CD4-positive, alpha-beta T cell treated with Interleukin-4 for 1 hour (primary cell): ENCODE measurements around the gene FAM174C.
"Not testable (repeated sequence)": the region's sequence is repeated elsewhere in the genome, so short reads cannot be mapped to it uniquely, and the experiment has no call there.

Experiments used
- DNase-seq, 2 donors: peaks; one replicate each; pipeline ENCODE4 v3.0.0-alpha.2; 2020 to 2022

Gene FAM174C

DNA sequence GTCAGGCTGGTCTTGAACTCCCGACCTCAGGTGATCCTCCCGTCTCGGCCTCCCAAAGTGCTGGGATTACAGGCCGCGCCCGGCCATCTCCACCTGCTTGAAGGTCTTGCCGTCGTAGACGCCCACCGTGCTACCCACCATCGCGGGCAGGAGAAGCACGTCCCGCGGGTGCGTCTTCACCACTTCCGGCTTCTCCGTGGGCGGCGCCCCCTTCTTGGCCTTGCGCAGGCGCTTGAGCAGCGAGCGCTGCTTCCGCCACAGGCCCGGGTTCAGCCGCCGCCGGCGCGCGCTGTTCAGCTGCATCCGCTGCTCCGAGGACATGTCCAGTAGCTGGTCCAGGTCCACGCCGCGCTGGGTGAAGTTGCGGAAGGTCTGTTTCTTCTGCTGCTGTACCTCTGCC lies 32.0 kb downstream of the FAM174C start:
- DNase-seq: no peak

DNA sequence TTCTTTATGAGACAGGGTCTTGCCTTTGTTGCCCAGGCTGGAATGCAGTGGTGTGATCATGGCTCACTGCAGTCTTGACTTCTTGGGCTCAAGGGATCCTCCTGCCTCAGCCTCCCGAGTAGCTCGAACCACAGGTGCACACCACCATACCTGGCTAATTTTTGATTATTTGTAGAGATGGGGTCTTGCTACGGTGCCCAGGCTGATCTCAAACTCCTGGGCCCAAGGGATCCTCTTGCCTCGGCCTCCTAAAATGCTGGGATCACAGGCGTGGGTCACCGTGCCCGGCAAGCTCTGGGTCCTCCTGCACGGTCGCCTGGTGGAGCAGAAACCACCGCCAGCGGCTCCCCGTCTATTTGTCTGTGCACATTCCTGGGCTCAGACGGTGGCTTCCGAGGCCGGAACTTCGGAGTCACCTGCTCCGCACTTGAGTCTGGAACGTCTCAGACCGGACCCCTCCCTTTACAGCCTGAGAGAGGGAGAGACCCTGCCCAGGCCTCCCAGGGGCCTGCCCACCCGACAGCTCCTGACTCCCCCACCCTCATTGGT lies 32.5 kb downstream of the FAM174C start:
- no peak for DNase-seq

DNA sequence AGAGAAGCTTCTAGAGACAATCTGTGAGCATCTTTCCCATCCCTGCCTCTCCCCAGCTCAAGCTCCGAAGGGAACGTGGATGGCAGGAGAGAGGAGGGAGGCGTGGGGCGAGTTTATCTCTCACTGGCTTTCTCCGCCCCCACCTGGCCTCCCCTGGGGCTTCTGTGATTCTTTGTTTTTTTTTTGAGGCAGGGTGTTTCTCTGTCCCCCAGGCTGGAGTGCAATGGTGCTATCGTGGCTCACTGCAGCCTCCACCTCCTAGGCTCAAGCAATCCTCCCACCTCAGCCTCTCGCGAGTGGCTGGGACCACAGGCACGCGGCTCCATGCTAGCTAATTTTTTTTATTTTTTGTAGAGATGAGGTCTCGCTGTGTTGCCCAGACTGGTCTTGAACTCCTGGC lies 33.4 kb downstream of the FAM174C start:
- no peak for DNase-seq

DNA sequence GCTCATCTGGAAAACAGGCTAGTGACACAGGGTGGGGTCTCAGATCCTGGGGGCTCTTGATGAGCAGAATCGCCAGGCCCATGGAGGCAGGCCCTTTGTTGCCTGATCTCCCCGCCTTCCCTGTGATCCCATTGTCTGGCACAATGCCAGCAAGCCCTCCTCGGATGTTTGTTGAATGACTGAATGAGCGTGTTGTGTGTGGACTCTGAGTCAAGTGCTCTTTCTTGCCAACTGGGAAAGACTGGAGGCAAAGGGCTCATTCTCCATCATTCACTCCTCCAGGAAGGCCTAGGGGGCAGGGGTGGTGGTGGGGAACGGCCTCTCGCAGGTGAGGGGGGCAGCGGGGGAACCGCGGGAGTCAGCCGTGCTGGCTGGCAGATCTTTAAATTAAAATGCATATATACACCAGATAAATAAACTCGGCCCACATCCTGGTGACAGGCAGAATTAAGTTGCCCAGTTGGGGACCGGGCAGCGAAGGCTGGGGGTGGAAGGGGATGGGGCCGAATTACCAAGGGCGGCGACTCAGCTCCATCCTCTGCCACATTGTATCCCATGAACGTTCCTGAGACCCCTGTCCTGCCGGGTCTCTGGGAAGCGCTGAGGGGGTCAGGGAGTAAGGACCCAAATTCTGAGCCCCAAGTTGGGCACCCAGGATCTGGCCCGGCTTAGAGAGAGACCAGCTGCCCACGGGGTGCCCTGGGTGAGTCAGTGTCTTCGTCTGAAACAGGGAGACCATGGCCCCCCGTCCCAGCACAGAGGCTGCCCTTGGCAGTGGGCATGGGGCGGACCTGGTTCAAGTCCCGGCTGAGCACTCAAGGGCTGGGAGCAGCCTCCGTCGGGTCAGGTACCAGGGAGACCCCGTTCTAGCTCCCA lies 34.9 kb downstream of the FAM174C start:
- DNase-seq: no peak

DNA sequence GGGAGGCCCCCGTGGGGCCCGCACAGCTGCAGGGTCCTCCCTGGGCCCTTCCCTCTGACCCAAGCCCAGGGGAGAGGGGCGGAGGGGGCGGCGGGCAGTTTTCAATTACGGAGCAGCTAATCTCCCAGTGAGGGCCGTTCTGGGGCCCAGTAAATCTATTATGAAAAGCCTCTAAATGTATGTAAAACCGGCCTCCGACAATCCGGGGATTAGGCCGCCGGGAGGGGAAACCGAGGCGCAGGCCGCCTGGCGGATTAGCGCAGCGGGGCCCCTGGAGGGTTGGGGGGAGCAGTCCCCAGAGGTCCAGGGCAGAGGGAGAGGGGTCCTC lies 35.5 kb downstream of the FAM174C start:
- DNase-seq: no peak

DNA sequence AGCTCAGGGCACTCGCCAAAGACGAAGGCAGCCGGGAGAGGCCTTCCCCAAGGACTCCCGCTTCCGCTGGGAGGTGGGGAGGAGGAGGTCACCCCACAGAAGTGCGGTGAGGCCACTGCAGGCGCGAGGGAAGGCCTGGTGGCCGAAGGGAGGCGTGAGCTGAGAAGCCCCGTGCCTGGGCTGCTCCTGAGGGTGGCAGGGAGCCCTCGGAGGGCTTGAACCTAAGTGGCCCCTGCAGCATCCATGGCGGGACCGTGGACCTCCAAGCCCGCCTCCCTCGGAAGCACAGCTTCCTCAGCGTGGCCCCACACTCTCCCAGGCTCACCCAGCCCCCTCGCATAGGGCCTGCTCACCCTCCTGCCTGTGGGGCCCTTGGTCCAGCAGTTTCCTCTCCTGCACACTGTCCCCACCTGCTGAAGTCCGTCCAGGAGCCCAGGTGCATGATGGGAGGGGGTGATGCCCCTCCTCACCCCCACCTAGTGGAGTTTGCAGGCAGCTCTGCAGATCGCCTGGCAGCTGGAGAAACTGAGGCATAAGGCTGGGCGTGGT lies 36.3 kb downstream of the FAM174C start:
- DNase-seq: no peak

DNA sequence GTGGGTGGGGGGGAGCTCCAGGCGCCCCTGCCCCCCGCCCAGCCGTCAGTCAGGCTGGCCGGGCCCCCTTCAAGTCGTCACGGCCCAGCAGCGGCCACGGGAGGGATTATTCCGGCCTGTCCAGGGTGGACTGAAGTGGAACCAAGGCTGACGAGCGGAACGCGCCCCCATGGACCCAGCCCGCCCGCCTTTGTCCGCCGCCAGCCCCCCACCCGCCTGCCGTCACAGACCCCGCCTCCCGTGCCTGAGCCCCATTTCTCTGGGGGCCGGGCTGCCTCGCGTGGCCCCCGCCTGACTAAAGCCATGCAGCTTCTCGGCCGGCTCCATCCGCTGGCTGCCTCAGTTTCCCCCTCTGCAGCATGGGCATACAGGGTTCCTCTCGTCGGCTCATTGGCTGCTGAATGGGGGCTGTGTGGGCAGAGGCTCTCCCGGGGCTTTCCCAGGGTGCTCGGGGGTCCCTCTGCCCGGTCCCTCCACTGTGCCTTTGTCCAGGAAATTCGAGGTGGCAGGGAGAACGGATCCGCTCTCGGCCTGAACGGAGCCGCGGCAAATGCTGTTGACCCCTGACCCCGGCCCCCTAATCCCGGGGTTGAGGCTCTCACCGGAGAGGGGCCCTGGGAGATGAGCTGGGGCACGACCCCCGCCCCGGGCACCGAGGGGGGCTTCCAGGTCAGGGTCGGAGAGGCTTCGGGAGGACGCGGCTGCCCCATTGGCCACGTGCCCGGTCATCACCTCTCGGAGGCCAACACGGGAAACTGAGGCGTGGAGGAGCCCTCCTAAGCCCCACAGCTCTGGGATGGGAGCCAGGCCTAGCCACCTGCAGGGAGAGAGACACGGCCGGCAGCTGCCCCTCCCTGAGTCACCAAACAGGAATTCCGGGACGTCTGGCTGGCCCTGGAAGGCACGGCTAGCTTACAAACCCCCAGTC lies 37.7 kb downstream of the FAM174C start:
- no peak for DNase-seq

DNA sequence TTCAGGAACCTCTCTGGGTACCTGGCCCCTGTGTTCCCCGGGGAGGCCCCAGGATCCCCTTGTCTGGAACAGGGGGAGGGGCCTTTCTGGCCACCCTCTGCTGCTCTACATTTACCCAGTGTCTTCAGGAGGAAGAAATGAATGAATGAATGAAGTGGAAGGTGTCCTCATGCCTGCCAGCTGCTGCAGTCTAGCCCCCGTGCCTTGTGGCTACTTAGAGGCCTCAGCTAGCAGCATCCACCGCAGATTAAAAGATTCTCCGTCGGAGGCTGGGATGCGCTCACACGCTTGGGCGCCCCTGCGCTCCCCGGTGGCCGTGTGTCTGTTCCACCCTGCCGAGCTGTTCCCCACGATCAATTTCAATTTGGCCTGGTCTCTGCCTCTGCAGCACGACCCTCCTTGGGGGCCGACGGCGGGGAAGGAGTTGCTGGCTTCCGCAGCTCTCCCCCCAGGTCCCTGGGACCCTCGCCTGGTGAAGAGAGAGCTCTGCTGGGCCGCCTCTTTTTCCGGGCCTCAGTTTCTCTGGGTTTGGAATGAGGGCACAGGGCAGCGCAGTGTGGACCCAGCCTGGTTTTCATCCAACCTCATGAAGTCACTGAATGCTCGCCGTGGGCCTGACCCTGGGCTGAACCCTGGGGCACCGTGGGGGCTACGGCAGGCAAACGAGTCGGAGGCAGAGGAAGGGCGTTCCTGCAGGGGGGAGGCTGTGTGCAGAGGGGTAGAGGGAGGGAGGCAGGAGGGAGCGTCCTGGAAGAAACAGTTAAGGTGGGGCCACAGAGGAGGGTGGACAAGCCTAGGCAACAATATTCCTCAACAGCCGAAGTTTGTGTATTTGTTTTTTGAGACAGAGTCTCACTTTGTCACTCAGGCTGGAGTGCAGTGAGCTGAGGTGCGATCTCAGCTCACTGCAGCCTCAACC lies 38.6 kb downstream of the FAM174C start:
- DNase-seq: no peak

DNA sequence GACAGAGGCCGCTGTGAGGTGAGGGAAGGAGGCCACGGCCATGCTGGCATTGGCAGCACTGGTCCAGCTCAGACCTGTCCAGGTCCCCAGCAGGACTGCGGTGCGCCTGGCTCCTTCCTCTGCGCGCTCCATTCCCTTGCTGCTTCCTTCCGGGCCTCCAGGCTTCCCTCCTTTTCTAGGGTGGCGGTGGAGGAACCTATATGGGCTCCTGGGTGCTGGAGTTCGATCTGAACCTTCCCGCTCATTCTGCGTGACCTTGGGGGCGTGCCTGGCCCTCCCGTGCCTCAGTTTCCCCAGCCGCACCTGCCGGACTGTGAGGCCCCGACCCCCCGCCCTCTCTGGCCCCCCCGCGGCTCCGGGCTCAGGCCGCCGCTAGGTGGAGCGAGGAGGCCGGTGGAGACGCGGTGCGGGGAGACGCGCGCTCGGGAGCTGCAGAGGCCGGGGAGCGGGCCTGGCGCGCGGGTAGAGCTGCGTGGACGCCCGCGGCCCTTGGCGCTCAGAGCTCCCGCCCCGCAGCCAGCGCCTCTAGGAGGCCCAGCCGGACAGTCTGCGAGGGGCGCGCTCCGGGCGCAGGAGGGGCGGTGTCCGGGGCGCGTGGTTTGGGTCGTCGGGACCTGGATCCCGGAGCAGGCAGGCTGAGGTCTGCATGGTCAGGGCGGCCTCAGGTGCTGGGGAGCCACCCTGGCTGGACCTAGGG lies 40.3 kb downstream of the FAM174C start:
- peak in 1 of 2 donors; percentile 13 for DNase-seq

DNA sequence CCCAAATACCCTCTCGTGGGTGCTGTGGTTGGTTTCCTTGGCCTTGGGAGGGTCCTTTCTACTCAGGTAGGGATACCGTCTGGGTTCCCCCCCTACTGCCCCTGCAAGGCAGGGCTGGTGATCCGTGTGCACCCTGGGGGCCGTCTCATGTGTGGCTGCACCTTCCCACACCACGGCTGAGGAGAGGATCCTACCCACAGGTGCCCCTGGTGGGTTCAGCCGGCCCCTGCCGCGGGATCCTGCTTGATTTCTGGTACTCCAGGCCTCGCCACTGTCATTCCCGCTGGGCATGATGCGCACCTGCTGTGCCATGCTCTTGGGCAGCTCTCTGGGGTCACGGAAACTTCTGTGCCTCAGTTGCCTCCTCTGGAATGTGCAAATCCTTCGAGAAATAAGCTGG lies 41.1 kb downstream of the FAM174C start:
- DNase-seq: no peak

DNA sequence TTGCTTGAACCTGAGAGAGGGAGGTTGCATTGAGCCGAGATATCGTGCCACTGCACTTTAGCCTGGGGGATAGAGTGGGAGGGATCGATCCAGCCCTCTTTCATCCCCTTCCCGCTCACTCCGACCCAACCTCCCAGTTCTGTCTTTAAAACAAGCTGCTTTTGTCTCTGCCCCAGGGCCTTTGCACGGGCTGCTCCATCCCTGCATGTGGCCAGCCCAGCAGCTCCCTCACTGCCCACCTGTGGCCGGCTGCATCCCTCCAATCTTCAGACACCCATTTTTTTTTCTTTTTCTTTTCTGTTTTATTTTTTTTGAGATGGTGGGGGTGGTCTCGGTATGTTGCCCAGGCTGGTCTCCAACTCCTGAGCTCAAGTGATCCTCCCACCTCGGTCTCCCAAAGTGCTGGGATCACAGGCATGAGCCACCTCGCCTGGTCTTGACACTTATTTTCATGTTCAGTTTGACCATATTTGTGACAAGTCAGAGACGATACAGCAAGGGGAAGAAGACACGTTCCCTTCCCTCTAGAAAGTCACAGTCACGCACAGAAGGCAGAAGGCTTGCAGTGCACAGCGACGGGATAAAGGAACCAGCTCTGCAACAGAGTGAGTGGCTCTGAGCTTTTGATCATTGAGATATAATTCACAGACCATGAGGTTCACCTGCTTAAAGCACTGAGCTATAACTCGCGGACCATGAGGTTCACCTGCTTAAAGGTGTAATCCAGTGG lies 42.1 kb downstream of the FAM174C start:
- DNase-seq: no peak

DNA sequence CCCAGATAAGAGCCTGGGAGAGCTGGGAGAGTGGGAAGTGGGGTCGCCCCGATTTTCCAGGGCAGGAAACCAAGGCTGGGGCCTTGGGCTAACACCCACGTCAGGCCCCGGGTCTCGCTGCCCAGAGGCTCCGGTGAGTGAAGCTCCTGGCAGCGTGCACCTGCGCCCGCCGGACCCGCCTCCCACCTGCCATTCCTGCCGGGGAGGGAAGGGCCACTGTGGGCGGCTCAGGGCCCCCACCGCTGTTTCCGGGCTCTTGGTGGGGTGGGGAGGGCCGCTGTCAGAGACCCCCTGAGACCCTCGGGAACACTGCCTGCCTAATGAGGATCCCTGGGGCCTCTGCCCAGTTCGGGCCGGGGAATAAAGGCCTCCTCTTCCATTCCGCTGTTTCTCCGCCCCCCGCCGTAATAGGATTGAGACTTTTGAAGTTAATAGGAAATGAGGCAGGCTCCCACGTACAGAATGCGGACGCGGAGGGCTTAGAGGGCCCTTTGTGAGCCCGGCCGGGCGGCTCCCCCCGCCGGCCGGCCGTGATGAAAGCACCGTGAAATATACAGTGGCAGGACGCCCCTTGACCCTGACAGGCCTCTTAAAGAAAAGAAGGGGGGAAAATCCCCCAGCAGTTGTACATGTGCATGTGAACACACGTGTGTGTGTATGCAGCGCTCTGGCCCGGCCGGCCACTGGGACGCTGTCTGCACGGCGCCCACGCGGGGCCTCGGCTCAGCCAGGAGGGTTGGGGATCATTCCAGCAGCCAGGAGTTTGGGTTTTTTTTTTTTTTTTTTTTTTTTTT lies 43.5 kb downstream of the FAM174C start:
- DNase-seq: no peak

DNA sequence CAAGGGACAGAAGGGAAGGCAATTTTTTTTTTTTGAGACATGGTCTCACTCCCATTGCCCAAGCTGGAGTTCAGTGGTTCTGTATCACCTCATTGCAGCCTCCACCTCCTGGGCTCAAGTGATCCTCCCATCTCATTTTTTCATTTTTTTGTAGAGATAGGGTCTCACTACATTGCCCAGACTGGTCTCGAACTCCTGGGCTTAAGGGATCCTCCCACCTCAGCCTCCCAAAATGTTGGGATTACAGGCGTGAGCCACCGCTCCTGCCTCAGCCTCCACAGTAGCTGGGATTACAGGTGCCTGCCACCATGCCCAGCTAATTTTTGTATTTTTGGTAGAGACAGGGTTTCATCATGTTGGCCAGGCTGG lies 44.9 kb downstream of the FAM174C start:
- DNase-seq: not testable (repeated sequence)

DNA sequence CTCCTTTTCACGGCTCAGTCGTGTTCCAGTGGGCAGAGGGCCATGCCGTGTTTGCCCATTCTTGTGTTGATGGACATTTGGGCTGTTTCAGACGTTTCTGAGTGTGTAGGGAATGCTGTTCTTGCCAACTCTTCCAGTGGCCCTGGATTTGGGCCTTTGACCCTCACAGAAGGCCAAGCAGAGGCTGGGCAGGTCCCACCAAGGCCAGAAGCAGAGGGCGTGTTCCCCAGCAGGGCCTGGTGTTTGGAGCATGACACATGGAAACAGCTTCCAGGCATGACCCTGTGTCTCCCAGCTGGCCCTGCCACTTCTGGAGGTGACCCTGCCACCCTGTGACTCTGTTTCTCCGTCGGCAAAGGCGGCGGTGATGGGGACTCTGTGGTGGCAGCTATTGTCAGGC lies 46.2 kb downstream of the FAM174C start:
- no peak for DNase-seq

DNA sequence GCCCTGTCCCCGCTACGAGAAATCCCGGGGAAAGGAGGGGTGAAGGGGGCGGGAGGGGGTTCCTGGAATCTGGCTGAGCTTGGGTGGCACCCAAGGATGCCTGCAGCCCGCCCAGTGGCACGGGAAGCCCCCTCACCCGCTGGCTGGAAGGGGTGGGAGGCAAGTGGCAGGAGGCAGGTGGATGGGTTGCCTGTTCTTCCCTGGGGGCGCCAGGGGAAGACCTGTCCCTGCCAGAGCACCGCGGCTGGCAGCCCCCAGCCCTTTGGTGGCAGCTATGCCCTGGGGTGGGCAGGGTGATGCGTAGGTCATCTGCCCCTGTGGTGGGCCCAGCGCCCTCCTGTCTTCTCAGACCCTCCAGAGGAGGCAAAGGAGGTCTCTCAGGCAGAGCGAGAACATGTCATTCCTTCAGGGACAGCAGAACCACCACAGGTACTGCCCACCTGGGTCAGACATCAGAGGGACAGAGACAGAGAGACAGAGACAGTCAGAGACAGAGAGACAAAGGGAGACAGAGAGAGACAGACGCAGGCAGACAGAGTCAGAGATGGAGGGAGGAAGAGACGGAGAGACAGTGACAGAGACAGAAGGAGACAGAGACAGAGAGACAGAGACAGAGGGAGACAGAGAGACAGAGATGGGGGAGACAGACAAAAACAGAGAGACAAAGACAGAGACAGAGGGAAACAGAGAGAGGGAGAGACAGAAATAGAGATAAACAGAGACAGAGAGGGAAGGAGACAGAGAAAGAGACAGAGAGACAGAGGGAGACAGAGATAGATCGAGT lies 47.1 kb downstream of the FAM174C start:
- DNase-seq: no peak

DNA sequence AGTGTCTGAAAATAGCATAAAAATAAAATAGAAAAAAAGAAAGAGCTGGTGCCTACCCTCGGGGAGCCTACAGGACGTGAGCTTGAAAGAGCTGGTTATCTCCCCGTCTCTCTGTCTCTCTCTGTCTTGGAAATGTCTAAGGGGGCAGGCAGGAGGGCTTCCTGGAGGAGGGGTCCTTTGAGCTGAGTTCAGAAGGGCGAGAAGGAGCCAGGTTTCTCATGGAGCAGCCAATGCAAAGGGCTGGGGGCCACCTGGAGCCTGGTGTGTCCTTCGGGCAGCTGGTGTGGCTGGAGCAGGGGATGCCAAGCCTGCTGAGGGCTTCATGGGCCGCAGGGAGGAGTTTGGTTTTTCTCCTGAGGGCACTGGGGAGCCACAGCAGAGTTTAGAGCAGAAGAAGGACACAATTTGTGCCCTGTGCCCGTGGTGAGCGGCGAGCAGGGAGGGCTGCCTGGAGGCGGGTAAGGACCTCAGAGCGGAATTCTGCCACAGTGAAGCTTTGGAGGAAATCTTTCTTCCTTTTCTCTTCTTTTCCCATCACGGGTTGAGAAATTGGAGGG lies 49.0 kb downstream of the FAM174C start:
- no peak for DNase-seq

DNA sequence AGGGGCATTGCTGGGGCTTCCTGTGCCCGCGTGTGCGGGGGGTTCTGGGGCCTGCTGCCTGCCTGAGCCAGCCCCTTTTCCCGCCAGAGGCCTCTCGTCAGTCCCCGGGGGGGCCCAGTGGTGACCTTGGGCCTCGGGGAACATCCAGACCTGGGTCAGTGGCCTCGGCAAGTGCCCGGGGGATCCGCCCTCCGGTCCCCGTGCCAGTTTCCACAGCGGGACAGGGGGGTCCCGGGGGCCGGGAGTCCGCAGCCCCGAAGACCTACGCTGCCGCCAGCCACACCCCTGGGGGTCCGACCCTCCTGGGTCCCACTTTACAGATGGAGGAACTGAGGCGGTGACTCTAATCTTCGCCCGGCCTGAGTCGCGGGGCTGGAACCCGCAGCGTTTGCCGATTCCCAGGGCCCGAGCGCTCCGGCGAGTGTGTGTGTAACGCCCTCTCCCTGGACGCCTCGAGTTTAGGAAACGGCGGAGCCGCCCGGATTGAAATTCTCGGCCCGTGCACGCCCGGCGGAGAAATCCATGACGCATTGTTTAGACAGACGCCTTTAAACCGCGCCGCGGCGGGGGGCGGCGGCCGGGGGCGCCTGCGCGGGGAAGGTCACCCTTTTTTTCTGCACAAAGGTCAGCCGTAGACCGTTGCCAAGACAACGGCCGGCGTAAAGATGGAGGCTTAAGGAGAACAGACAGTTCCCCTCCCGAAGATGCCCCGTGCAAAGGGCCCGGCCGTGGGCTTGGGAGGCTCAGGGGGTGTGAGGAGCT lies 49.7 kb downstream of the FAM174C start:
- DNase-seq: peak in 1 of 2 donors; percentile 30
